HEK293 (cell line): ENCODE results near the gene PHEX.

Source experiments
- CTCF ChIA-PET: fragments of 350-600 bp; formaldehyde crosslinking; extraction: SDS; loops from one replicate; lab custom pipeline; 2021; ENCODE audit warnings: antibody characterized with exemption; lab: Yijun Ruan, JAX
- POLR2A ChIA-PET: fragments of 300-600 bp; formaldehyde crosslinking; extraction: SDS; loops from one replicate; lab custom pipeline; 2020; ENCODE audit warnings: antibody characterized with exemption, inconsistent platforms; lab: Yijun Ruan, JAX
- H3K27ac ChIP-seq: fragments of 200-500 bp; sonication (Bioruptor generic); 2 replicates; pipeline ENCODE4 v1.5.1; 2014; ENCODE audit warnings: low read depth, low read length, control low read depth, inconsistent platforms; ENCODE audit errors: extremely low read depth
- H3K36me3 ChIP-seq, 2 experiments: fragments of 200-500 bp in 1 of 2; sonication (Bioruptor generic) in 1 of 2; 1 replicate in 1 of 2; 2 replicates in 1 of 2; pipeline ENCODE4 v1.5.1; 2014 to 2017; ENCODE audit warnings: inconsistent platforms in 2 of 2, low read length in 2 of 2; ENCODE audit not compliant: control insufficient read depth in 2 of 2, insufficient read depth in 1 of 2
- H3K4me1 ChIP-seq: fragments of 200-500 bp; sonication (Bioruptor generic); 2 replicates; pipeline ENCODE4 v1.5.1; 2014; ENCODE audit warnings: mild to moderate bottlenecking, low read length, inconsistent platforms; ENCODE audit not compliant: control insufficient read depth, insufficient read depth
- H3K4me3 ChIP-seq: 2 replicates; pipeline ENCODE4 v1.5.1; 2011; ENCODE audit warnings: low read depth, mild to moderate bottlenecking, control low read depth, low read length, moderate library complexity
- H3K9me3 ChIP-seq: fragments of 200-500 bp; sonication (Bioruptor generic); 2 replicates; pipeline ENCODE4 v1.5.1; 2014; ENCODE audit warnings: low read depth, low read length, inconsistent platforms; ENCODE audit not compliant: control insufficient read depth, insufficient read depth
- ELK4 ChIP-seq: IDR thresholded peaks from 2 replicates; pipeline ENCODE4 v1.6.1; 2011; ENCODE audit warnings: mild to moderate bottlenecking, low read depth, low read length, borderline replicate concordance
- PRDM10 ChIP-seq: fragments of 450-650 bp; formaldehyde crosslinking; IDR thresholded peaks from 2 replicates; pipeline ENCODE4 v1.5.1; 2016; ENCODE audit warnings: missing biosample characterization, missing genetic modification characterization
- SETDB1 ChIP-seq: IDR thresholded peaks from one replicate; pipeline ENCODE4 v1.6.1; 2017; ENCODE audit warnings: mild to moderate bottlenecking, low read length, moderate library complexity, mixed read lengths; ENCODE audit not compliant: insufficient read length
- ZBTB44 ChIP-seq: fragments of 450-650 bp; IDR thresholded peaks from 2 replicates; pipeline ENCODE4 v1.5.1; 2018; ENCODE audit warnings: missing biosample characterization, mild to moderate bottlenecking, missing genetic modification characterization
- ZFHX2 ChIP-seq: fragments of 450-650 bp; formaldehyde crosslinking; conservative IDR thresholded peaks from 2 replicates; pipeline ENCODE4 v1.5.1; 2016; ENCODE audit warnings: missing biosample characterization, missing genetic modification characterization
- ZNF23 ChIP-seq: fragments of 450-650 bp; formaldehyde crosslinking; IDR thresholded peaks from 2 replicates; pipeline ENCODE4 v1.5.1; 2016; ENCODE audit warnings: missing biosample characterization, missing genetic modification characterization, borderline replicate concordance
- ZNF302 ChIP-seq: fragments of 450-650 bp; formaldehyde crosslinking; IDR thresholded peaks from 2 replicates; pipeline ENCODE4 v1.5.1; 2016; ENCODE audit warnings: missing biosample characterization, missing genetic modification characterization, low read depth
- ZNF488 ChIP-seq: fragments of 450-650 bp; formaldehyde crosslinking; IDR thresholded peaks from 2 replicates; pipeline ENCODE4 v1.5.1; 2016; ENCODE audit warnings: missing biosample characterization, missing genetic modification characterization
- ZNF558 ChIP-seq: fragments of 450-650 bp; formaldehyde crosslinking; IDR thresholded peaks from 2 replicates; pipeline ENCODE4 v1.5.1; 2016; ENCODE audit warnings: missing biosample characterization, missing genetic modification characterization
- ZNF580 ChIP-seq: fragments of 450-650 bp; formaldehyde crosslinking; IDR thresholded peaks from 2 replicates; pipeline ENCODE4 v1.5.1; 2016; ENCODE audit warnings: missing biosample characterization, missing genetic modification characterization
- ZNF610 ChIP-seq: fragments of 450-650 bp; formaldehyde crosslinking; IDR thresholded peaks from 2 replicates; pipeline ENCODE4 v1.5.1; 2016; ENCODE audit warnings: missing biosample characterization, missing genetic modification characterization, borderline replicate concordance
- ZNF707 ChIP-seq: fragments of 450-650 bp; formaldehyde crosslinking; IDR thresholded peaks from 2 replicates; pipeline ENCODE4 v1.5.1; 2016; ENCODE audit warnings: missing biosample characterization, missing genetic modification characterization
- ZNF791 ChIP-seq: fragments of 450-650 bp; formaldehyde crosslinking; IDR thresholded peaks from 2 replicates; pipeline ENCODE4 v1.5.1; 2016; ENCODE audit warnings: missing biosample characterization, missing genetic modification characterization

PHEX gene

GRCh38 chrX:22193851-22194659 lies 161.9 kb downstream of the PHEX start:
- ChIA-PET POLR2A (no interaction called here), CTCF (interaction anchor here (0.7 to 1.2 kb wide), 6 partner anchors 9 to 209 kb away, joined by 3 to 9 read pairs (median 3); no protein-coding TSS in a partner anchor)
- Histone ChIP-seq H3K9me3 (0 out of 2 replicates have a peak, but pooled peaks cover 2% of the 10 kb centered on the region), H3K27ac (no peak overlapping the region), H3K4me1 (no peaks in the 10 kb centered on the region), H3K36me3 (no peaks in the 10 kb centered on the region)
- TF ChIP-seq ZNF791 (tag by site-specific recombination) (no peak), ZNF302 (no peak), PRDM10 (peak; percentile 38; the same call in 1 of the 2 replicates), SETDB1 (peak; percentile 1)
- TF ChIP-seq, all 188 proteins: peak for 2
- H3K4me3 ChIP-seq: no peak overlapping the region

- Histone ChIP-seq H3K36me3 (no peaks in the 10 kb centered on the region), H3K4me3 (no peak overlapping the region), H3K4me1 (no peaks in the 10 kb centered on the region), H3K27ac (no peak overlapping the region), H3K9me3 (0 out of 2 replicates have a peak, but pooled peaks cover 2% of the 10 kb centered on the region)
- no peak for TF ChIP-seq ZBTB44
- no peak for TF ChIP-seq ZNF302
- no peak for TF ChIP-seq ZNF707 (tag by site-specific recombination)
- TF ChIP-seq ZNF580 (tag by site-specific recombination): no peak
- no peak for TF ChIP-seq ZNF610 (tag by site-specific recombination)
- TF ChIP-seq ELK4: no peak
- no peak for TF ChIP-seq ZNF23 (tag by site-specific recombination)
- no peak for TF ChIP-seq ZNF558 (tag by site-specific recombination)
- ChIA-PET POLR2A (no interaction called here), CTCF (interaction anchor here (0.6 to 1.2 kb wide), 6 partner anchors 8 to 209 kb away, joined by 3 to 9 read pairs (median 4); no protein-coding TSS in a partner anchor)
Measured at GRCh38 chrX:22194660-22194945, 162.5 kb downstream of the PHEX start.

- TF ChIP-seq ZNF488 (tag by site-specific recombination): no peak
- TF ChIP-seq ZFHX2 (tag by site-specific recombination): no peak
- H3K4me1 ChIP-seq: no peaks in the 10 kb centered on the region
- ChIA-PET CTCF (interaction anchor here (1.2 to 1.8 kb wide), 2 partner anchors 16 to 115 kb away, joined by 3 to 6 read pairs; no protein-coding TSS in a partner anchor), POLR2A (no interaction called here)
- H3K27ac ChIP-seq: no peak overlapping the region
- no peaks in the 10 kb centered on the region for H3K36me3 ChIP-seq
- H3K9me3 ChIP-seq: 0 out of 2 replicates have a peak, but pooled peaks cover 2% of the 10 kb centered on the region
- H3K4me3 ChIP-seq: no peak overlapping the region
Measured at GRCh38 chrX:22196149-22196548, 164.0 kb downstream of the PHEX start.
